Central memory CD8-positive, alpha-beta T cell (primary cell): ENCODE results near the gene ITSN1.

Source experiments
- ATAC-seq: fragments of 150-1000 bp; cut with Tn5 transposase; replicated peaks from 2 replicates; pipeline ENCODE4 v1.10.0; 2022; ENCODE audit warnings: mild to moderate bottlenecking, moderate FRiP score, moderate number of reproducible peaks; ENCODE audit not compliant: poor library complexity, severe bottlenecking; ENCODE audit errors: extremely low read depth
- DNase-seq, 2 donors: peaks; one replicate each; pipeline ENCODE4 v3.0.0; 2021; ENCODE audit warnings: low spot score in 2 of 2
- H3K27ac Mint-ChIP-seq: one replicate; pipeline ENCODE4 v1.8.0; 2022; ENCODE audit warnings: low read depth, mild to moderate bottlenecking, moderate library complexity, mixed read lengths
- H3K27me3 Mint-ChIP-seq: one replicate; pipeline ENCODE4 v1.8.0; 2022; ENCODE audit warnings: mixed read lengths
- H3K36me3 Mint-ChIP-seq: one replicate; pipeline ENCODE4 v1.8.0; 2022; ENCODE audit warnings: mild to moderate bottlenecking, moderate library complexity, mixed read lengths; ENCODE audit not compliant: insufficient read depth
- H3K4me1 Mint-ChIP-seq: one replicate; pipeline ENCODE4 v1.8.0; 2022; ENCODE audit warnings: mixed read lengths
- H3K4me3 Mint-ChIP-seq: one replicate; pipeline ENCODE4 v1.8.0; 2022; ENCODE audit warnings: mild to moderate bottlenecking, moderate library complexity, mixed read lengths
- H3K9me3 Mint-ChIP-seq: one replicate; pipeline ENCODE4 v1.8.0; 2022; ENCODE audit warnings: mixed read lengths

Gene ITSN1

DNA sequence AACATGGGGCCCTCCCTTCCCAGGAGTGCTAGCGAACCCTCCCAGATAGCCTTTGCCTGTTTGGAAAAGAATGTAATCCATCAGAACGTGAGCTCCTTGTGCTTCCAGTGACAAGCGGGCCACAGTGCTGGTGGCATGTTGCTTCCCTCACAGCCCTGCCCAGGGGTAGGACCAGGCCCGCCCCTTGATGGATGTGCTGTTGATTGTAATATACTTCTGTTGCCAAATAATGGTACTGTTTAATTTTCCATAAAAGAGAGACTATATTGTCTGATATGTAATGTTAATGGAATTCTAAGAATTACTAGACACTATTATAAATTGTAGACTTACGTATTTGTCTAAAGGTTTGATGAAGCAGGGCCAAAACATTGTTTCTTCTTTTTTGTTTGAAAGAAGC, 256.9 kb downstream of the ITSN1 start:
- no peaks in the 10 kb centered on the region for H3K9me3 Mint-ChIP-seq
- peaks cover 13% of the 10 kb centered on the region for H3K4me1 Mint-ChIP-seq
- peaks cover 22% of the 10 kb centered on the region for H3K27me3 Mint-ChIP-seq
- no peak overlapping the region for H3K27ac Mint-ChIP-seq
- peaks cover 24% of the 10 kb centered on the region for H3K36me3 Mint-ChIP-seq
- no peak for ATAC-seq
- no peak for DNase-seq
- no peak overlapping the region for H3K4me3 Mint-ChIP-seq

DNA sequence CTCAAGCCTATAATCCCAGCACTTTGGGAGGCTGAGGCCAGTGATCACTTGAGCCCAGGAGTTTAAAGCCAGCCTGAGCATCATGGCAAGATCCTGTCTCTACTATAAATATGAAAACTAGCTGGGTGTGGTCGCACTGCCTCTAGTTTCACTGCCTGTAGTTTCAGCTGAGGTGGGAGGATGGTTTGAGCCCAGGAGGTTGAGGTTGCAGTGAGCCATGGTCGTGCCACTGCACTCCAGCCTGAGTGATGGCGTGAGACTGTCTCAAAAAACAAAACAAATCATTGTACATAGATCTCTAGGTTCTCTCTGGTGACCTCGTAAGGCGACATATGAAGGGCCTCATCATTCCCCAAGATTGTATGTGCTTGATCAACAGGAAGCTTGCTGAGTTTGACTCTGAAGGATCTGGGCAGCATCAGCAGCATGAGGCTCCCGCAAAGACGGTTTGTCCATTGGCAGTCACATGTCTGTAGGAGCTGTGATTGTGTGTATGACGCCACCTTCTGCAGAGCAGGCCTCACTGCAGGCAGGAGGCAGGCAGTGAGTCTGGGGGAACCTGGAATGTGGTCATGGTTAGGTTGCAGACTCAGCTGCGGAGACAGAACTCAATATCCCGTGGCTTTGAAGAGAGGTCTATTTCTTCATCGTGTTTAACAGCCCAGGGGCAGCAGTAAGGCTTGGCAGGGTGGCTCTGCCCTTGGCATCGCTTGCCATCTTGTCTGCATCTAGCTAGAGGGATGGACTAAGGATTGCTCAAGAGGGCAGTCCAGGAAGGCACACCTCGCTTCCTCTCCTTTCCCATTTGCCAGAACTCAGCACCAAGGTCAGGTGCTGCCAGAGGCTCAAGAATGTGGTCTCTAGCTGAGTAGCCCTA, 259.3 kb downstream of the ITSN1 start:
- Mint-ChIP-seq H3K27ac (no peak overlapping the region), H3K4me1 (no peaks in the 10 kb centered on the region), H3K36me3 (peaks cover 41% of the 10 kb centered on the region), H3K27me3 (peaks cover 6% of the 10 kb centered on the region), H3K4me3 (no peak overlapping the region), H3K9me3 (no peaks in the 10 kb centered on the region)
- ATAC-seq, result no peak
- no peak for DNase-seq

DNA sequence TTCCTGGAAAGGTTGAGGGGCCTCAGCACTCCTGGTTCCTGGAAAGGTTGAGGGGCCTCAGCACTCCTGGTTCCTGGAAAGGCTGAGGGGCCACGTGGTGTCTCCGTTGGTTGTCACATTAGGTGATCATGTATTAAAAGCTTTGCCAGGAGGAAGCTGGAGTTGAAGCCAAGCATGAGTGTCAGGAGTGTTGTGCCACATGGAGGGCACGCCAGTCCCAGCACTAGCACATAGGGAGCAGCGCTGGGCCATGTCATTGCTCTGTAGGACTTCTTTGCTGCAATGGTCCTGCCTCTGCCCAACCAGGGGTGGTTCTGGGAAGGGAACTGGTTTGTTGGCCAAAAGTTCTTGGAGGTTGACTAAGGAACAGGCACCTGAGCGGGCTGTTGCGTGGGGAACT, 260.0 kb downstream of the ITSN1 start:
- ATAC-seq (no peak), DNase-seq (no peak)
- no peaks in the 10 kb centered on the region for H3K4me1 Mint-ChIP-seq
- H3K27me3 Mint-ChIP-seq, result no peaks in the 10 kb centered on the region
- H3K36me3 Mint-ChIP-seq, result peaks cover 48% of the 10 kb centered on the region
- no peaks in the 10 kb centered on the region for H3K9me3 Mint-ChIP-seq
- H3K27ac Mint-ChIP-seq, result no peak overlapping the region
- H3K4me3 Mint-ChIP-seq, result no peak overlapping the region

DNA sequence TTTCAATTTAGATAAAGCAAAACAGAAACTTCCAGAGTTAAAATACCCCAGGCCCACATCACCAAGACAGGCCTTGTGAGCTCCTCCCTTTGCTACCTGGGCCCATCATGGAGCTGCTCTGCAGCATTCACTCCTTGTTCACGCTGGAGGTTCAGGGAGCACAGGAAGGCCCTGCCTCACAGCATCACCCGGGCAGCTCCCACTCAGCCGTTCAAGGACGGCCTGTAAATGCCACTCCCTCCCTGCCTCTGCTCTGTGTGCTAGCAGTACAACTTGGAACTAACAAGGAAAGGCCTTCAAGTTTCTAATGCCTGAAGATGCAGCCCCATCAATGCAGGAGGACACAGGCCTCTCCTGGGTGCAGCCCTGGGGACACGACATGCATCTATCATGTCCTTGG, 261.7 kb downstream of the ITSN1 start:
- no peaks in the 10 kb centered on the region for H3K27me3 Mint-ChIP-seq
- H3K36me3 Mint-ChIP-seq, result peaks cover 63% of the 10 kb centered on the region
- no peak for DNase-seq
- peak overlapping the region; percentile 33 for H3K27ac Mint-ChIP-seq
- no peaks in the 10 kb centered on the region for H3K9me3 Mint-ChIP-seq
- no peak for ATAC-seq
- no peak overlapping the region for H3K4me3 Mint-ChIP-seq
- no peaks in the 10 kb centered on the region for H3K4me1 Mint-ChIP-seq

DNA sequence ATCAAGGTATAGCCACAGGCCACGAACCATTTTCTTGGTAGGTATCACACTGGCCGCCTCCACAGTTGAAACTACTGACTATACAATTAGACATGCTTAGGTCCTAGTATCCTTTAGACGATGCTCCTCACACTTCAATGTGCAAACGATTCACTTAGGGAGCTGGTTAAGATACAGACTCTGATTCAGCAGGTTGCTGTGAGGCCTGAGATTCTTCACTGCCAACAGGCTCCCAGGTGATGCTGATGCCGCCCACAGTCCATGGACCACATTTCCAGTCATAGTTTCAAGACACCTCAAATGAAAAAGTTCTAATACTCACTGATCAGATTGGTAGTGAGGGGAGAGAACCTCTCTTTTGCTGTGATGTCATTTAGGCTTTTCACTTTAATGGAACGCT, 266.5 kb downstream of the ITSN1 start:
- ATAC-seq (no peak), DNase-seq (no peak)
- Mint-ChIP-seq H3K9me3 (no peaks in the 10 kb centered on the region), H3K4me3 (no peak overlapping the region), H3K4me1 (peaks cover 12% of the 10 kb centered on the region), H3K27me3 (no peaks in the 10 kb centered on the region), H3K27ac (no peak overlapping the region), H3K36me3 (peaks cover 72% of the 10 kb centered on the region)

DNA sequence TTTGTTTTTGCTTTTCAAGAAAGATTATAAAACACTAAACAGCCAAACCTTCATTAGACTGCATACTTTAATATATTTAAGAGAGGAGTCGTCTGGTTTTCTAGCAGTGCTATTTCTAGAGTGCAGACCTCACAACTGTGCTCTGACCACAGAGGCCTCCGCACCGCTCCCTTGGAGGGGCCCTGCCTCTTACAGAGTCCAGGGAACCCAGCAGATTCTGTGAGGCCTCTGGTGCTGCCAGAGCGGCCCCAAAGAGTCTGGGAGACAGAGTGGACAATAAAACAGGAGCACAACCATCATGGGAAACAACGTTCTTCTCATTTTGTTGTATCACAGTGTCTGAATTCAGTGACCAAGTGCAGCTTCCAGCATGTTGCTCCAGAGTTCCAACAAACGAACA, 267.5 kb downstream of the ITSN1 start:
- Mint-ChIP-seq H3K4me3 (no peak overlapping the region), H3K36me3 (peaks cover 67% of the 10 kb centered on the region), H3K9me3 (no peaks in the 10 kb centered on the region), H3K27ac (peak overlapping the region; percentile 7), H3K4me1 (peaks cover 19% of the 10 kb centered on the region), H3K27me3 (no peaks in the 10 kb centered on the region)
- DNase-seq (no peak), ATAC-seq (no peak)

DNA sequence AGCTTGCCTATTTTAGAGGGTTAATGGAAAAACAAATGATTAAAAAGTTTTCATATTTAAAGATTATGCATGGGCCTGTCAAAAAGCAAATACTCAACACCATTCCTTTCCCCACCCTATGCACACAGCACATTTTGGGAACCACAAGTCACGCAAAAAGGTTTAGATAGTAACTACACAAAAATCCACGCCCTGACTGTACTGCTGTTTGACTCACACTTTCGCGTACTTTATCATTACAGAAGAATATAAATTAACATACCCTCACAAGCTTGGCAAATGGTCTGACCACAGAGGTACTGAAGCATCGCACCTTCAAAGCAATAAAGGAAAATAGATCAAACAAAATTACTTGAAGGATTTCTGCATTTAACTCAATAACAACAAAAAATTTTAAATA, 271.9 kb downstream of the ITSN1 start:
- Mint-ChIP-seq H3K27ac (peak overlapping the region; percentile 98), H3K4me1 (peaks cover 37% of the 10 kb centered on the region), H3K27me3 (no peaks in the 10 kb centered on the region), H3K4me3 (peak overlapping the region; percentile 97), H3K36me3 (peaks cover 36% of the 10 kb centered on the region), H3K9me3 (no peaks in the 10 kb centered on the region)
- no peak for ATAC-seq
- DNase-seq, result no peak

DNA sequence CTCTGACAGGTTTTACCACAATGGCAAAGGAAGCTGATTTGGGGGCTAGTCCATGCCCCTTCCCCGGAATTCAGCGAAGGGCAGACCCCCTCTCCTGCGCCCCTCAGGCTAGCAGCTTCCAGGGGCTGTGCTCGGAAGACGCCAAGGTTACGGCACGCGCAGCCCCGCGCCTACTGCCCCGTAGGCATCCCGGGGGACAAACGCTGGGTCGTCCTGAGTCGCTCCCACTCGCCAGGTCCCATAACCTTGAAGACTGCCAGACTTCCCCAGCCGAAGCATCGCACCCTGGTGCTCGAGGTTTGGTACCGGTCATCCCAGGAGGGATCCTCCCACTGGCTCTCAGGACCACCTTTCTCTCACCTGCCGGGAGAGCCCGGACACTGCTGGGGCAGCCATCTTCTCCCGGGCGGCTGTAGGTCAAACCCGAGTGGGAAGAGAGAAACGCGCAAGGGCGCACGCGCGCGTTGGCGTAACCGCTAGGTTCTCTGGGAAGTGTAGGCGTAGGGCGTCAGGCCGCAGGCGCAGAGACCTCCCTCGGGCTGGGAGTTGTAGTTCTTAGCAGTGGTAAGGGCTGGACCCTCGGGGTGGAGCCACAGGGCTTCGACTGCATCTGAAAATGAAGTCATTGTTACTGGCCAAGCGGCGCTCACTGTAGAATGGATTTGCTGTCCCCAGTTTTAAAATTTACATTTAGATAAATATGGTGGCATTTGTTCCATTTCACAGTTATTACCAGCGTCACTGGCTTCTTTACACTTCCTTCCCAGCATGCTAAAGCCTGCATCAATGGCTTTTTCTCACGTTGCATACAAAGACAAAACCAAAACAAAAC, 273.3 kb downstream of the ITSN1 start, which contains the start of gene ATP5PO:
Gene ATP5PO, minus strand, starts transcription at position 437 of the 832 bp plus-strand sequence. Its CDS starts 41 bp downstream, at position 396.
- Mint-ChIP-seq H3K4me3 (peak within 1 kb of the TSS; percentile 97), H3K27me3 (no peaks in the 10 kb centered on the region), H3K4me1 (peaks cover 30% of the 10 kb centered on the region), H3K27ac (peak within 1 kb of the TSS; percentile 98), H3K36me3 (peaks cover 25% of the 10 kb centered on the region), H3K9me3 (no peaks in the 10 kb centered on the region)
- ATAC-seq (peak; percentile 99), DNase-seq (peak; percentile 90 to 93)

DNA sequence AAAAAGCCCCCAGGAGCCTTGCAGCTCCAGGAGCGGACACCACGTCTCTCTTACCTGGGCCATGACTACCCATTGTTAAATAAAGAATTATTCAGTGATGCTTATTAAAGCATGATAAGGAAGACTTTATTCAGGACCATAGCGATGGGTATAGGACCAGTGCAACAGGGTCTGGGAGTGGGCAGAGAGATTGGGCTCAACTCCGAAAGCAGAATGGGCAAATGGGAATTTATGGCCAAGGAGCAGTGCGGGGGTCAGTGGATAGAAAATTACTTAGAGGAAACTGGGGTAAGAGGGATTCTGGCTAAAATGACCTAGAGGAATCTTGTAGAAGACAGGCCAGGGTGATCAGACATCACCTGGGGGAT, 273.9 kb downstream of the ITSN1 start:
- no peaks in the 10 kb centered on the region for H3K9me3 Mint-ChIP-seq
- peak overlapping the region; percentile 98 for H3K27ac Mint-ChIP-seq
- peaks cover 19% of the 10 kb centered on the region for H3K36me3 Mint-ChIP-seq
- H3K4me1 Mint-ChIP-seq, result peaks cover 29% of the 10 kb centered on the region
- no peak for DNase-seq
- no peaks in the 10 kb centered on the region for H3K27me3 Mint-ChIP-seq
- H3K4me3 Mint-ChIP-seq, result peak overlapping the region; percentile 97
- no peak for ATAC-seq

DNA sequence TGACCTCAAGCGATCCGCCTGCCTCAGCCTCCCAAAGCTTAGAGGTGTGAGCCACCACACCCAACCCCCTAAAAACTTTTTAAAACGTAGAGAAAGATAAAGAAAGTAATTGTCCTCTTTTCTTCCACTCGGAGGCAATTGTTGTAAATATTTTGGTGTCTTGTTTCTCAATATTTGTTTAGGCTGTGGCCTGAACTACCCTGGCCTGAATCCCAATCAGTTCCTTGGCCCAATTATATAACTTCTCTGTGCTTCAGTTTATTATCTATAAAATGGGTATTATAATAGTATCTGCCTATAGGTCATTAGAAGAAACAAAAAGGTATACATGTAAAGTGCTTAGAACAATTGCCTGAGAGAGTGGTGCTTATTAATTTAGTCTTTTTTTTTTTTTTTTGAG, 275.1 kb downstream of the ITSN1 start:
- Mint-ChIP-seq H3K36me3 (peaks cover 11% of the 10 kb centered on the region), H3K4me3 (no peak overlapping the region), H3K4me1 (peaks cover 29% of the 10 kb centered on the region), H3K9me3 (no peaks in the 10 kb centered on the region), H3K27ac (no peak overlapping the region), H3K27me3 (no peaks in the 10 kb centered on the region)
- ATAC-seq (no peak), DNase-seq (no peak)

DNA sequence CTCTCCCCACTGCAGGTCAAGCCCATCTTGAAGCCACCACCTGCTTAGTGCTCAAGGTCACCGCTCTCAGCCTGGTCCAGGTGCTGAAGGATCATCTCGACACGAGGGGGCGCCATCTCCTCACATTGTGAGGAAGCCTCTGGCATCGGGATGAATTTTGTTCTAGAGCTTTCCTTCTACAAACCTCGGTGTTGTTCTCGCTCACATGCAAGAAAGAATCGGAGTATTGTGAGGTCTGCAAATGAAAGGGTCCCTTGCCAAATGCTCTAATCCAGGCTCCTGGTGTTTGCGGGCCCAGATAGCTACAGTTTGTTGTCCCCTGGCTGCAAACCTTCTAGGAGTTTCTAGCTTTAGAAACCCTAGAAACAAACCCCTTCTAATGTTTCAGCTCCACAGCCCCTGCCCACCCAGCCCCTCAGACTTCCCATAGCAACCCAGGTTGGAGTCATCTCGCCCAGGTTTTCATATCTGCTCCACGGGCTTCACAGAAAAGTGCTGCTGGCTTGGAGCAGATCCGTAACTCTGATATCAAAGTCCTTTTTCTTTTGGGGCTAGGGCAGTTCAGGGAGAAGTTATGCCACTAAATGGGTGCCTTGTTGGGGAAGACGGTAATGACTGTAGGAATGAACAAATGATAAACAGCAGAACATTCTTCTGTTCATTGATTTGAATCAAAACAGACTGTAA, 281.9 kb downstream of the ITSN1 start:
- Mint-ChIP-seq H3K36me3 (no peaks in the 10 kb centered on the region), H3K9me3 (no peaks in the 10 kb centered on the region), H3K27ac (no peak overlapping the region), H3K4me1 (peaks cover 15% of the 10 kb centered on the region), H3K27me3 (no peaks in the 10 kb centered on the region), H3K4me3 (no peak overlapping the region)
- DNase-seq (peak; percentile 78 to 91), ATAC-seq (peak; percentile 86)

DNA sequence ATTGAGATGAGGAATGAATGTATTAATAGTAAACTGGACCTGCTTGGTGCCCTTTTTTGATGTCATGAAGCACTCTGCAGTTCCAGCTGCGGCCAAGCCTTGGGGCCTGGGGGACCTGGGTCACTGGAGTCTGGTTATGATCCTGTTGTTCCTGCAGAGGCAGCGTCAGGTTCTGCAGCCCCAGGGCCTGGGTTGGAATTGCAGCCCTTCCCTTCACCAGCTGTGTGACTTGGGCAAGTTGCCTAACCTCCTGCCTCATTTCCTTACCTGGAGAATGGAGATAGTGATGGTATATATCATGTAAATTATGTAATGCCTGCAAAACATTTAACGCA, 282.4 kb downstream of the ITSN1 start:
- H3K27ac Mint-ChIP-seq, result no peak overlapping the region
- H3K9me3 Mint-ChIP-seq, result no peaks in the 10 kb centered on the region

More for the DNA sequence above, 282.4 kb downstream of the ITSN1 start:
- H3K4me3 Mint-ChIP-seq, result no peak overlapping the region
- ATAC-seq, result no peak
- DNase-seq, result no peak
- peaks cover 15% of the 10 kb centered on the region for H3K4me1 Mint-ChIP-seq
- no peaks in the 10 kb centered on the region for H3K36me3 Mint-ChIP-seq
- no peaks in the 10 kb centered on the region for H3K27me3 Mint-ChIP-seq
